CD4-positive, alpha-beta T cell (primary cell): ENCODE data around the gene CD83. TPM values are rescaled to one million over a fixed set of nuclear protein-coding genes. Genes with fewer than 3 reads are reported as not detected.

Experiments used
- ATAC-seq: fragments of 200-7000 bp; cut with Tn5 transposase; one replicate; pipeline ENCODE4 v1.10.0; 2022; ENCODE audit warnings: mild to moderate bottlenecking; ENCODE audit not compliant: poor library complexity
- CTCF ChIA-PET: fragments of 350-600 bp; sonication (Branson Sonifier 250); formaldehyde crosslinking; loops from one replicate; lab custom pipeline; 2021; ENCODE audit warnings: antibody characterized with exemption, inconsistent platforms; lab: Charles Lee
- POLR2A ChIA-PET: fragments of 350-600 bp; sonication (Branson Sonifier 250); formaldehyde crosslinking; loops from one replicate; lab custom pipeline; 2021; ENCODE audit warnings: antibody characterized with exemption, inconsistent platforms; lab: Charles Lee
- DNase-seq, 14 experiments: peaks; one replicate each; pipeline ENCODE4 v3.0.0-alpha.2; 2013 to 2020; ENCODE audit warnings: mixed read lengths in 2 of 14
- H3K27ac ChIP-seq, 2 donors: one replicate each; pipeline versions ENCODE4 v1.5.1 to v1.7.0; 2013; ENCODE audit warnings: low read length in 2 of 2, low read depth in 1 of 2, mild to moderate bottlenecking in 1 of 2
- H3K27me3 ChIP-seq, 2 experiments: 1 replicate in 1 of 2; 2 replicates in 1 of 2; pipeline versions ENCODE4 v1.6.1 to v1.7.0; 2013; ENCODE audit warnings: low read length in 2 of 2, control low read depth in 1 of 2, mild to moderate bottlenecking in 1 of 2, moderate library complexity in 1 of 2; ENCODE audit not compliant: insufficient read depth in 2 of 2, control insufficient read depth in 1 of 2
- H3K36me3 ChIP-seq: one replicate; pipeline ENCODE4 v1.6.1; 2013; ENCODE audit warnings: low read length, control low read depth; ENCODE audit not compliant: insufficient read depth
- H3K4me1 ChIP-seq: one replicate; pipeline ENCODE4 v1.6.1; 2013; ENCODE audit warnings: low read length, control low read depth; ENCODE audit not compliant: insufficient read depth
- H3K4me3 ChIP-seq: one replicate; pipeline ENCODE4 v1.5.1; 2013; ENCODE audit warnings: mild to moderate bottlenecking, low read length, moderate library complexity
- H3K9me3 ChIP-seq, 2 experiments: 1 replicate in 1 of 2; 2 replicates in 1 of 2; pipeline versions ENCODE4 v1.6.1 to v1.7.0; 2013; ENCODE audit warnings: low read length in 2 of 2, mild to moderate bottlenecking in 2 of 2, control low read depth in 1 of 2, moderate library complexity in 1 of 2; ENCODE audit not compliant: control insufficient read depth in 1 of 2, insufficient read depth in 1 of 2
- H3K27ac Mint-ChIP-seq: one replicate; pipeline ENCODE4 v1.8.0; 2020; ENCODE audit warnings: mixed read lengths
- H3K27me3 Mint-ChIP-seq: one replicate; pipeline ENCODE4 v1.8.0; 2021; ENCODE audit warnings: mixed read lengths
- H3K36me3 Mint-ChIP-seq: one replicate; pipeline ENCODE4 v1.8.0; 2021; ENCODE audit warnings: low read depth, mixed read lengths
- H3K4me1 Mint-ChIP-seq: one replicate; pipeline ENCODE4 v1.8.0; 2021; ENCODE audit warnings: low read depth, mixed read lengths
- H3K4me3 Mint-ChIP-seq: one replicate; pipeline ENCODE4 v1.8.0; 2020; ENCODE audit warnings: mild to moderate bottlenecking, mixed read lengths
- H3K9me3 Mint-ChIP-seq: one replicate; pipeline ENCODE4 v1.8.0; 2020; ENCODE audit warnings: mixed read lengths
- CTCF ChIP-seq: fragments of 200-600 bp; IDR thresholded peaks from one replicate; pipeline ENCODE4 v1.8.0; 2022; ENCODE audit warnings: antibody characterized with exemption, mild to moderate bottlenecking
- intact Hi-C, 2 experiments: fragments of 100-400 bp; cut with DNase I in 1 of 2; cut with micrococcal nuclease in 1 of 2; formaldehyde crosslinking; loops; one replicate each; pipeline versions ENCODE4 v1.15.1 to v1.9.0; 2023 to 2025; cut with DNase I, micrococcal nuclease
- total RNA-seq, 174 experiments: library from RNA in 2 of 174; stranded (reverse) in 2 of 174; gene quantifications; one replicate each; pipeline ENCODE4 v1.2.3 and lab custom pipeline; 2021 to 2026

CD83 gene
- total RNA-seq, 2 experiments from 2014 or later: 35.3 to 36.4 TPM

GRCh38 chr6:14109411-14109826 is 8.2 kb upstream of the CD83 start:
- no peaks in the 10 kb centered on the region for H3K36me3 ChIP-seq
- Mint-ChIP-seq H3K4me3 (peak overlapping the region; percentile 46), H3K36me3 (no peaks in the 10 kb centered on the region), H3K4me1 (peaks cover 21% of the 10 kb centered on the region), H3K9me3 (peaks cover 4% of the 10 kb centered on the region), H3K27me3 (peaks cover 6% of the 10 kb centered on the region), H3K27ac (no peak overlapping the region)
- no peaks in the 10 kb centered on the region for H3K27me3 ChIP-seq
- ATAC-seq (no peak), DNase-seq (no peak)
- POLR2A ChIA-PET: no interaction called here
- intact Hi-C loops: no loop called here
- H3K27ac ChIP-seq: no peak overlapping the region
- no peak for TF ChIP-seq CTCF
- CTCF ChIA-PET: interaction anchor here (1.3 kb wide), 1 partner anchor 17 kb away, joined by 3 read pairs; no protein-coding TSS in a partner anchor
- peaks cover 3 to 5% of the 10 kb centered on the region in 2 experiments for H3K9me3 ChIP-seq
- H3K4me3 ChIP-seq: no peak overlapping the region
- H3K4me1 ChIP-seq: peaks cover 22% of the 10 kb centered on the region

GRCh38 chr6:14110001-14110818 is 7.4 kb upstream of the CD83 start:
- no peak overlapping the region for H3K27ac ChIP-seq
- ChIA-PET POLR2A (interaction anchor here (0.8 kb wide), 1 partner anchor 19 kb away, joined by 3 read pairs; no protein-coding TSS in a partner anchor), CTCF (interaction anchor here (0.5 to 1.3 kb wide), 2 partner anchors 16 to 1618 kb away, joined by 3 read pairs; no protein-coding TSS in a partner anchor)
- H3K27ac Mint-ChIP-seq: no peak overlapping the region
- no peaks in the 10 kb centered on the region for H3K36me3 Mint-ChIP-seq
- H3K4me3 Mint-ChIP-seq: no peak overlapping the region
- intact Hi-C loops: loop anchor here in 1 of 2 experiments (5.0 to 10.0 kb wide), 2 partner anchors 495 to 1257 kb away; partner anchors contain the start of gene NOL7
- peaks cover 3 to 5% of the 10 kb centered on the region in 2 experiments for H3K9me3 ChIP-seq
- peak in 1 of 14 experiments; percentile 41 for DNase-seq
- peaks cover 4% of the 10 kb centered on the region for H3K9me3 Mint-ChIP-seq
- no peak for ATAC-seq
- no peak overlapping the region for H3K4me3 ChIP-seq
- no peak for TF ChIP-seq CTCF
- H3K4me1 ChIP-seq: peaks cover 22% of the 10 kb centered on the region
- peaks cover 21% of the 10 kb centered on the region for H3K4me1 Mint-ChIP-seq
- no peaks in the 10 kb centered on the region for H3K36me3 ChIP-seq
- no peaks in the 10 kb centered on the region for H3K27me3 ChIP-seq
- H3K27me3 Mint-ChIP-seq: peaks cover 6% of the 10 kb centered on the region

- no peak overlapping the region for H3K27ac Mint-ChIP-seq
- peaks cover 32% of the 10 kb centered on the region for H3K4me1 ChIP-seq
- H3K9me3 Mint-ChIP-seq: no peaks in the 10 kb centered on the region
- H3K27me3 Mint-ChIP-seq: peaks cover 5% of the 10 kb centered on the region
- no peak for TF ChIP-seq CTCF
- H3K4me1 Mint-ChIP-seq: peaks cover 42% of the 10 kb centered on the region
- CTCF ChIA-PET: no interaction called here
- no peak overlapping the region for H3K4me3 ChIP-seq
- peaks cover 10% of the 10 kb centered on the region for H3K36me3 Mint-ChIP-seq
- H3K36me3 ChIP-seq: no peaks in the 10 kb centered on the region
- POLR2A ChIA-PET: no interaction called here
- no peak for DNase-seq
- ATAC-seq: no peak
- H3K4me3 Mint-ChIP-seq: no peak overlapping the region
- no peak overlapping the region for H3K27ac ChIP-seq
- intact Hi-C loops: loop anchor here in 1 of 2 experiments (5.0 to 10.0 kb wide), 2 partner anchors 499 to 1253 kb away; partner anchors contain the start of gene NOL7
- no peaks in the 10 kb centered on the region for H3K9me3 ChIP-seq
- H3K27me3 ChIP-seq: no peaks in the 10 kb centered on the region
Observed at GRCh38 chr6:14113976-14114375, 3.6 kb upstream of the CD83 start.
